PC-3 (cell line): ENCODE results near the gene KCNK6. TPM values are rescaled to one million over a fixed set of nuclear protein-coding genes. Genes with fewer than 3 reads are reported as not detected.

Experiments
- ATAC-seq: fragments of 200-7000 bp; cut with Tn5 transposase; 2 replicates; pipeline ENCODE4 v1.9.1; 2020; ENCODE audit warnings: mild to moderate bottlenecking, moderate library complexity
- BruUV-seq: library from RNA; stranded (reverse); fragments of 400-500 nt; replicated peaks from 2 replicates; lab custom pipeline; 2021; lab: Mats Ljungman, UMichigan
- CTCF ChIA-PET: fragments of 300-600 bp; sonication (Branson Sonifier 250); formaldehyde crosslinking; loops from one replicate; lab custom pipeline; 2022; ENCODE audit warnings: antibody characterized with exemption; lab: Charles Lee
- POLR2A ChIA-PET: fragments of 300-600 bp; sonication (Branson Sonifier 250); formaldehyde crosslinking; loops from one replicate; lab custom pipeline; 2022; ENCODE audit warnings: antibody characterized with exemption; ENCODE audit not compliant: unreplicated experiment; lab: Charles Lee
- DNase-seq: peaks from one replicate; pipeline ENCODE4 v3.0.0-alpha.2; 2015
- H2AFZ ChIP-seq: fragments of 300-600 bp; sonication (generic); 2 replicates; pipeline ENCODE4 v1.6.0; 2016; ENCODE audit warnings: antibody characterized with exemption, low read length
- H3F3A ChIP-seq: fragments of 300-600 bp; sonication (generic); one replicate; pipeline ENCODE4 v1.6.0; 2017; ENCODE audit warnings: antibody characterized with exemption, low read length, control low read depth, mild to moderate bottlenecking; ENCODE audit not compliant: unreplicated experiment
- H3K27ac ChIP-seq: fragments of 300-600 bp; sonication (generic); 2 replicates; pipeline ENCODE4 v1.5.1; 2016; ENCODE audit warnings: mild to moderate bottlenecking, low read length
- H3K27me3 ChIP-seq: fragments of 300-600 bp; sonication (generic); 2 replicates; pipeline ENCODE4 v1.6.1; 2016; ENCODE audit warnings: low read length, mixed read lengths
- H3K36me3 ChIP-seq: fragments of 300-600 bp; sonication (generic); 2 replicates; pipeline ENCODE4 v1.6.1; 2016; ENCODE audit warnings: low read depth, mixed run types, low read length, mixed read lengths
- H3K4me1 ChIP-seq: fragments of 300-600 bp; sonication (generic); 2 replicates; pipeline ENCODE4 v1.5.1; 2016; ENCODE audit warnings: low read length; ENCODE audit not compliant: insufficient read depth
- H3K4me2 ChIP-seq: fragments of 300-600 bp; sonication (generic); 2 replicates; pipeline ENCODE4 v1.6.0; 2016; ENCODE audit warnings: low read length
- H3K4me3 ChIP-seq: fragments of 300-600 bp; sonication (generic); 2 replicates; pipeline ENCODE4 v1.5.1; 2016; ENCODE audit warnings: mild to moderate bottlenecking, low read length, mixed read lengths
- H3K79me2 ChIP-seq: fragments of 300-600 bp; sonication (generic); 2 replicates; pipeline ENCODE4 v1.6.1; 2017; ENCODE audit warnings: low read length, mixed read lengths
- H3K9ac ChIP-seq: fragments of 300-600 bp; sonication (generic); 2 replicates; pipeline ENCODE4 v1.6.0; 2016; ENCODE audit warnings: mild to moderate bottlenecking, low read length
- H3K9me2 ChIP-seq: fragments of 300-600 bp; sonication (generic); replicated peaks from 2 replicates; pipeline ENCODE4 v1.6.1; 2016; ENCODE audit warnings: mixed run types, low read length, mixed read lengths
- H3K9me3 ChIP-seq: fragments of 300-600 bp; sonication (generic); 2 replicates; pipeline ENCODE4 v1.6.1; 2016; ENCODE audit warnings: low read length, mixed read lengths
- H4K20me1 ChIP-seq: fragments of 300-600 bp; sonication (generic); 2 replicates; pipeline ENCODE4 v1.6.1; 2016; ENCODE audit warnings: low read length, mixed read lengths
- CTCF ChIP-seq: fragments of 300-600 bp; sonication (generic); conservative IDR thresholded peaks from 2 replicates; pipeline ENCODE4 v1.5.1; 2017; ENCODE audit warnings: antibody characterized with exemption, low read depth, mild to moderate bottlenecking, low read length
- EZH2 ChIP-seq: fragments of 300-600 bp; sonication (generic); IDR thresholded peaks from one replicate; pipeline ENCODE4 v1.6.1; 2017; ENCODE audit warnings: antibody characterized with exemption, mild to moderate bottlenecking, low read length; ENCODE audit not compliant: unreplicated experiment
- EZH2phosphoT487 ChIP-seq: fragments of 300-600 bp; sonication (generic); IDR thresholded peaks from 2 replicates; pipeline ENCODE4 v1.6.1; 2018; ENCODE audit warnings: mild to moderate bottlenecking, antibody characterized with exemption, low read length, borderline replicate concordance
- intact Hi-C: fragments of 100-400 bp; cut with micrococcal nuclease; formaldehyde crosslinking; loops from 2 replicates; pipeline ENCODE4 v1.9.0; 2023
- total RNA-seq: library from RNA; depleted of rRNA; stranded (reverse); fragments of >200 nt; gene quantifications from 2 replicates; pipeline ENCODE4 v1.2.3, GENCODE V29; 2014

KCNK6 gene
- total RNA-seq, 1 experiment from 2014 or later: 3.3 TPM

GRCh38 chr19:38320969-38321339, 1.3 kb downstream of the KCNK6 start:
- BruUV-seq: no TSS peak
- Histone ChIP-seq H3K9me3 (no peaks in the 10 kb centered on the region), H4K20me1 (no peaks in the 10 kb centered on the region), H3K4me2 (no peak overlapping the region), H3K27me3 (no peaks in the 10 kb centered on the region), H3K36me3 (no peaks in the 10 kb centered on the region), H3K9ac (no peak overlapping the region), H3F3A (no peaks in the 10 kb centered on the region), H3K4me3 (no peak overlapping the region), H3K4me1 (peaks cover 5% of the 10 kb centered on the region; the same call in 1 of the 2 replicates), H3K27ac (no peak overlapping the region), H3K79me2 (no peaks in the 10 kb centered on the region), H2AFZ (no peak overlapping the region), H3K9me2 (no peaks in the 10 kb centered on the region)
- ChIA-PET POLR2A (no interaction called here), CTCF (interaction anchor here (0.6 kb wide), 1 partner anchor 14 kb away, joined by 5 read pairs; no protein-coding TSS in a partner anchor)
- DNase-seq (no peak), ATAC-seq (no peak)
- TF ChIP-seq EZH2phosphoT487 (no peak), EZH2 (no peak), CTCF (no peak)
- intact Hi-C loops: no loop called here

- H3K27ac ChIP-seq: no peak overlapping the region
- no peak for DNase-seq
- CTCF ChIA-PET: interaction anchor here (0.6 kb wide), 1 partner anchor 13 kb away, joined by 5 read pairs; no protein-coding TSS in a partner anchor
- no TSS peak for BruUV-seq
- POLR2A ChIA-PET: interaction anchor here (0.5 kb wide), 1 partner anchor 362 kb away, joined by 3 read pairs; no protein-coding TSS in a partner anchor
- no peak overlapping the region for H2AFZ ChIP-seq
- TF ChIP-seq CTCF (no peak), EZH2phosphoT487 (no peak), EZH2 (no peak)
- H3K36me3 ChIP-seq: no peaks in the 10 kb centered on the region
- H3K9me2 ChIP-seq: no peaks in the 10 kb centered on the region
- H3K4me1 ChIP-seq: peaks cover 5% of the 10 kb centered on the region; the same call in 1 of the 2 replicates
- intact Hi-C loops: no loop called here
- H3K27me3 ChIP-seq: no peaks in the 10 kb centered on the region
- no peaks in the 10 kb centered on the region for H3K9me3 ChIP-seq
- H3K4me2 ChIP-seq: no peak overlapping the region
- H4K20me1 ChIP-seq: no peaks in the 10 kb centered on the region
- H3K9ac ChIP-seq: no peak overlapping the region
- no peaks in the 10 kb centered on the region for H3F3A ChIP-seq
- no peak overlapping the region for H3K4me3 ChIP-seq
- no peaks in the 10 kb centered on the region for H3K79me2 ChIP-seq
- no peak for ATAC-seq
Observed at GRCh38 chr19:38321646-38322196, 2.1 kb downstream of the KCNK6 start.

DNA sequence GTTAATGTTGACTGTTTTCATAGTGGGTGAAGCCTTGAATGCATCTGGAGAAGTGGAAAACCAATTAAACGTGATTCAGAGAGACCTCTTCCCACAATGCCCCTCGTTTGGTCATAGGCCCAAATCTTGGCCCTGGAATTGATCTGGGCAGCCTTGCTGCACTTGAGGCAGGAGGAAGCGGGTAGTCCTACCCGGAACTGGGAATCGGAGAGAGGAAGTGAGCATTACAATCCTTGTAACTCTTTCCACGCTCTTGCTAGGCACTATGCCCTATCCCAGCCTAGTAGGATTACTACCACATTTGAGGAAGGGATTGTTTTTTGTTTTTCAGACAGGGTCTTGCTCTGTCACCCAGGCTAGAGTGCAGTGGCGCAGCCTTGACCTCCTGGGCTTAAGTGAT, 3.6 kb downstream of the KCNK6 start:
- DNase-seq (no peak), ATAC-seq (no peak)
- H3K36me3 ChIP-seq: no peaks in the 10 kb centered on the region
- H3K4me3 ChIP-seq: no peak overlapping the region
- H3K27me3 ChIP-seq: no peaks in the 10 kb centered on the region
- H3K9me3 ChIP-seq: no peaks in the 10 kb centered on the region
- intact Hi-C loops: no loop called here
- no peak overlapping the region for H2AFZ ChIP-seq
- no peaks in the 10 kb centered on the region for H3K9me2 ChIP-seq
- BruUV-seq: no TSS peak
- H3K4me2 ChIP-seq: no peak overlapping the region
- no peaks in the 10 kb centered on the region for H3K79me2 ChIP-seq
- H3K4me1 ChIP-seq: peaks cover 5% of the 10 kb centered on the region; the same call in 1 of the 2 replicates
- H4K20me1 ChIP-seq: no peaks in the 10 kb centered on the region
- TF ChIP-seq CTCF: no peak
- no peak for TF ChIP-seq EZH2
- no peak for TF ChIP-seq EZH2phosphoT487
- no peaks in the 10 kb centered on the region for H3F3A ChIP-seq
- POLR2A ChIA-PET: no interaction called here
- no peak overlapping the region for H3K27ac ChIP-seq
- CTCF ChIA-PET: no interaction called here
- no peak overlapping the region for H3K9ac ChIP-seq
